ENCODE data around the gene SMOC1.

DNA sequence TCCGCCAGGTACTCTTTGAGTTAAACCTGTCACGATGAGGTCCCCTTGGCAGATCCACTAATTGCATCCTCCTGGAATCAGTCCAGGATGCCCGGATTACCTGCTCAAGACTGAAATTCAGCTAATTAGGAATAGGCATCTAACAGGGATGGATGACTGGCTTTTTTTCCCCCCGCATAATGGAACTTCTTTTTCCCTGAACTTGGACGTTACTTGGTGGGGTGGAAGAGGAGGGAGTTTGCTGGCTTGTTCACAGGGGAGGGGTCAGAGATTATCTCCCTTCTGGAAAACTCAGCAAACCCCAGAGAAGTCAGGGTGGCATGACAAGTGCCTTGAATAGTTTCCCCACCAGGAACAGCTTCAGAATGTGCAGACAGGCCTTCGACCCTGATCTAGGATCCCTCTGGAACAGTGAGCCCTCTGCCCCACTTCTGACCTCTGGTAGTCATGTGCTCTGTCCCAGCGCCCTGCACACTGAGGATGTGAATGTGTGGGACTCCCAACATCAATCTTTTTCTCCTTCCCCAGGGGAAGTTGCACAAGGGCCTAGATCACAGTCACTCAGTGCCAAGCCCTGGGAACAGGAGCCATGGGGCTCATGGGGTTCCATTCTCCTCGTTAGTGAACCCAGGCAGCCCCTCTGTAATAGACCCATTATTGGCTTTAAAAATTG lies 142.5 kb downstream of the SMOC1 start:
- no peak for TF ChIP-seq CTCF (IDR thresholded peaks at IDR 0.05)
- TF ChIP-seq EP300 (IDR thresholded peaks at IDR 0.05): no peak
- no peak for TF ChIP-seq POLR2AphosphoS5 (IDR thresholded peaks at IDR 0.05)
- no peak for TF ChIP-seq POLR2A (IDR thresholded peaks at IDR 0.05)

Measured in stomach (tissue), 4 donors.